ENCODE data around the gene FER.
"Not testable (repeated sequence)": the region's sequence is repeated elsewhere in the genome, so short reads cannot be mapped to it uniquely, and the experiment has no call there.

The FER gene

DNA sequence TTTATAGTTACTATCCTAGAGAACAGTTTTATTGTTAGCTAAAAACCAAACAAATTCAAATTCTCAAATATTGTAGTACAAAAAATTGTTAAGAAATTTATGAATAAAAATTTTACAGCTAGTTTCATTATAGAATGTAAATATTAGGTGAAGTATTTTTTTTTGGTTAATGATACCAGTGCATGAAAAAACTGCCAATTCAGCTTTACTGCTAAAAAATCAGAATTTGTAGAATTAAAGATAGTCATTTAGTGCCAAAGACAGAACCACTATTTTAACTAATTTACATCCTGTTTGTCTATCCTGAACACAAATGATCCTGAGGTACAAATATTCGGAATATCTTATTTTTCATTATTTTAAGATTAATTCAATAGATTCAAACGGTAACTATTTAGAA lies 202.6 kb downstream of the FER start:
- Mint-ChIP-seq H3K4me1 (no peaks in the 10 kb centered on the region), H3K36me3 (peaks cover 3 to 12% of the 10 kb centered on the region in 2 donors), H3K9me3 (no peaks in the 10 kb centered on the region), H3K27me3 (no peaks in the 10 kb centered on the region), H3K4me3 (no peak overlapping the region), H3K27ac (no peak overlapping the region)
- no peak for DNase-seq
- ATAC-seq (replicated peaks), result no peak

DNA sequence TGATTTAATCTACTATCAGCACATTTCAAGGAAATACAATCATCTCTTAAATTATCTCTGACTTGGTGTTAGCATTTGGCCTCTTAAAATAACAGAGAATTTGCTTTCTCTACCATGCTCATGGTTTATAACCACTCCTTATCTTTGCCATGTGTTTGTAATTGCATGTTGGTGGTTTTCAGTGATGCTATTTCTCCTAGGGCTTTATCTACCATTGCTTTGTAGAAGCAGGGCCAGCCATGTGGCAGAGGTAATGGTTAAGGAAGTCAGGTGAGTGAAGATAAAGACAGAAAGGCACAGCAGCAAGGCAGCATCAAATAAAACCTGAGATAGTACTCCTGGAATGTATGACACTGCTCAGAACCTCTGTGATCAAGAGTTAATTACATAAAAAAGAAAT lies 206.2 kb downstream of the FER start:
- ATAC-seq (replicated peaks), result no peak
- Mint-ChIP-seq H3K27me3 (no peaks in the 10 kb centered on the region), H3K4me1 (no peaks in the 10 kb centered on the region), H3K9me3 (no peaks in the 10 kb centered on the region), H3K36me3 (peaks cover 0 to 4% of the 10 kb centered on the region in 2 donors), H3K4me3 (no peak overlapping the region), H3K27ac (no peak overlapping the region)
- DNase-seq, result no peak

DNA sequence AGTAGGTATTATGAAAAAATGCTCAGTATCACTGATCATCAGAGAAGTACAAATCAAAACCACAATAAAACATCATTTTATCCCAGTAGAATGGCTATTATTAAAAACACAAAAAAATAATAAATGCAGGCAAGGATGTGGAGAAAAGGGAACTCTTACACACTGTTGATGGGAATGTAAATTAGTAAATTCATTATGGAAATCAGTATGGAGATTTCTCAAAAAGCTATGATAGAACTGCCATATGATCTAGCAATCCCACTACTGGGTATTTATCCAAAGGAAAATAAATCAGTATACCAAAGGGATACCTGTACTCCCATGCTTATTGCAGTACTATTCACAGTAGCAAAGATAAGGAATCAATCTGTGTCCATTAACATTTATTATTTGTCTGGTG lies 209.6 kb downstream of the FER start:
- ATAC-seq (replicated peaks), result no peak
- no peaks in the 10 kb centered on the region for H3K4me1 Mint-ChIP-seq

DNA sequence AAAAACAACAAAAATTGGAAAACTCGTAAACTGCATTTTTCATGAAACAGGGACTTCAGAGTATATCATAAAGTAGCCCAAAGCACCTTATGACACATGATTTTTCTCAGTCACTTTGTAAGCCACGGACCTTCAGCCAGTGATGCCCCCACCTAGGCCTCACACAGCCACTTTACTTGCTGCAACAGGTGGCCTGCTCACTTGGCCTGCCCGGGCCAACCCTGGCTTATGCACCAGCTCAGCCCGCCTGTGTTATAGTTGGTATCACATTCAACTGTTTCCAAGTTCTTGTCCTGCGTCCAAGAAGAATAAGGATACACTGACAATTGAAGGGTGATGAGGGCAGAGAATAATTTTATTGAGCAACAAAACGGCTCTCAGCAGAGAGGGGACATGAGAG lies 219.2 kb downstream of the FER start:
- ATAC-seq (replicated peaks), result no peak
- Mint-ChIP-seq H3K27ac (no peak overlapping the region), H3K4me3 (no peak overlapping the region), H3K4me1 (no peaks in the 10 kb centered on the region), H3K9me3 (peaks cover 2 to 7% of the 10 kb centered on the region in 2 donors), H3K27me3 (no peaks in the 10 kb centered on the region), H3K36me3 (peaks cover 8 to 15% of the 10 kb centered on the region in 2 donors)
- no peak for DNase-seq

More for the DNA sequence above, 209.6 kb downstream of the FER start:
- Mint-ChIP-seq H3K9me3 (no peaks in the 10 kb centered on the region), H3K27ac (no peak overlapping the region), H3K27me3 (no peaks in the 10 kb centered on the region), H3K36me3 (peaks cover 0 to 3% of the 10 kb centered on the region in 2 donors), H3K4me3 (no peak overlapping the region)
- no peak for DNase-seq

DNA sequence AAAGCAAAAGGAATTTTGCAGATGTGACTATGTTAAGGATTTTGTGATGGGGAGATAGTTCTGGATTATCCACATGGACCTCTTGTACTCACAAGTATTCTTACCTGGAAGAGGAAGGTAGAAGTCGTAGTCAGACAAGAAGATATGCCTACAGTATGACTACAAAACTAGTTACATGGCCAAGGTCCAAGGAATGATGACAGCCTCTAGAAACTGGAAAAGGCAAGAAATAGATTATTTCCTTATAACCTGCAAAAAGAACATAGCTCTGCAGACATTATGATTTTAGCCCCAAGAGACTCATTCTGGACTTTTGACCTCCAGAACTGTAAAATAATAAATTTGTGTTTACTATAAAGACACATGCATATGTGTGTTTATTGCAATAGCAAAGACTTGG lies 226.9 kb downstream of the FER start:
- H3K36me3 Mint-ChIP-seq, result peaks cover 2 to 23% of the 10 kb centered on the region in 2 donors
- H3K27ac Mint-ChIP-seq, result no peak overlapping the region
- H3K4me3 Mint-ChIP-seq, result no peak overlapping the region
- no peak for DNase-seq
- H3K27me3 Mint-ChIP-seq, result no peaks in the 10 kb centered on the region
- no peaks in the 10 kb centered on the region for H3K9me3 Mint-ChIP-seq
- no peak for ATAC-seq (replicated peaks)
- H3K4me1 Mint-ChIP-seq, result no peaks in the 10 kb centered on the region

DNA sequence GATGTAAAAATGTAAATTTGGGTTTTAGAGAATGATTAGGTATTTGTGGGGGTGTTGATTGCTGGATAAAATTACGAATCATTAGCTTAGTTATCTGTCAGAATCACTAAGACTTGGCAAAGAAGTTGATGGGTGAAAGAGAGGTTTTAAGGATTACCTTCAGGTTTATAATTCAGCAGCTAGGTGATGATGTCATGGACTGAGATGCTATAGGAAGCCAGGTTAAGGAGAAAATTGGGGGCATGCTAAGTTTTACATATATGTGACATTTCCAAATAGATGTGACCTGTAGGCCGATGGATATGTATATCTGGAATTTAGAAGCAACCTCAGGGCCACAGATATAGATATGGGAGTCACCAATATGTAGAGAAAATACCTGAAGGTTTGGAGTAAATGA lies 228.0 kb downstream of the FER start:
- no peaks in the 10 kb centered on the region for H3K9me3 Mint-ChIP-seq
- ATAC-seq (replicated peaks) (no peak), DNase-seq (no peak)
- peaks cover 2 to 23% of the 10 kb centered on the region in 2 donors for H3K36me3 Mint-ChIP-seq
- H3K4me3 Mint-ChIP-seq, result no peak overlapping the region
- no peaks in the 10 kb centered on the region for H3K4me1 Mint-ChIP-seq
- H3K27me3 Mint-ChIP-seq, result no peaks in the 10 kb centered on the region
- no peak overlapping the region for H3K27ac Mint-ChIP-seq

DNA sequence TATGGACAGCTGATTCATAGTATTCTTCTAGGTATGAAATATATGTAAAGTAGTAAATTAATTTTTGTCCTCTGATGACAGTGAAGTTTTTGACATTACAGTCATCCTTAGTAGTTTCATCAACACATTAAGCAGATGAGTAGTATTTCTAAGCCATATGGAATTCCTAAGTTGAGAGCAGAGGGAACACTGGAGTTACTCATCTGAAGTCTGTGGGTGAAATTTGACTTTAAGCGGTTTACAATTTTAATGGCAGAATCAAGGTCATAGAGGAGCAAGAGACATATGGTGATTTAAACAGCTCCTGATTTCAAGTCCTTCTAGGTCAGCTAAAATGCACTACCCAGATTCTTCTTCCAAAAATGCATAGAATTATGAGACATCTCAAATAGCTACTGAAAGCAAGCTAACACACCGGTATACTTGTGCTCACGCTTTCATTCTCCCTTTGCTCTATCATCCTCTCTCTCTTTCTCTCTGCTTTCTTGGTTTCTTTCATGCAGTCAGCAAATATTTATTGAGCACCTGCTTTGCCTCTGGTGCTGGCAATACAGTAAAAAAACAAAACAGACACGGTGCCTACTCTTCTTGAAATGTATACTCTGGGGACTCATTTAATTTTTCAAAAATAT lies 235.9 kb downstream of the FER start:
- DNase-seq, result no peak
- H3K4me1 Mint-ChIP-seq, result no peaks in the 10 kb centered on the region
- H3K4me3 Mint-ChIP-seq, result no peak overlapping the region
- ATAC-seq (replicated peaks), result no peak
- peaks cover 22 to 24% of the 10 kb centered on the region in 2 donors for H3K36me3 Mint-ChIP-seq
- H3K27me3 Mint-ChIP-seq, result no peaks in the 10 kb centered on the region
- H3K9me3 Mint-ChIP-seq, result peaks cover 4 to 8% of the 10 kb centered on the region in 2 donors
- no peak overlapping the region for H3K27ac Mint-ChIP-seq

DNA sequence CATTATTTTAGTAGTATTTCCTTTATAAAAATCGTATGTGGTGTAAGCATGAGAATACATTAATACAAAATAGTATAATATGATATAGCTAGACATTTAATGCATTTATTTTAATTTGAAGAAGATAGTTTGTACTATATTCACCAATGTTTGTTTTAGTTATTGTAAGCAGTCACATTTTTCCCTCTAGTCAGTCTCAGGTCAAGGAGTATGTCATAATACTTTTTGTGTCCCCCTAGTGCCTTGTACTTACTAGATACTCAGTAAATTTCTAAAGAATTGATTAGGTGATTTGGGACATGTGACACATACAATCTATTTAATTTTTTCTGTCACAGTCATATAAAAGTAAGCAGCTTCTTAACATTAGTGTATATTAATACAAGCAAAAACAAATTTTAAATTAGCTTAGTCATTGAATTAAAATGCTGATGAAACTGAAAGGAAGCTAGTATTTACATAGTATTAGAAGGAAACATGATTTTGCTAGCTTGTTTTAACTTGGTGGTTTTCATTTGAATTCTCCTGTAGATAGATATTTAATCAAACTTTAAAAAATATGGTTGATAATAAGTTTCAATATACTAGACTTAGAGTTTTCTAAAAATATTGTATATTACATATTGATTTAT lies 242.2 kb downstream of the FER start:
- Mint-ChIP-seq H3K27ac (no peak overlapping the region), H3K27me3 (no peaks in the 10 kb centered on the region), H3K9me3 (peaks cover 11 to 22% of the 10 kb centered on the region in 2 donors), H3K4me1 (no peaks in the 10 kb centered on the region), H3K36me3 (peaks cover 43 to 46% of the 10 kb centered on the region in 2 donors), H3K4me3 (no peak overlapping the region)
- DNase-seq (no peak), ATAC-seq (replicated peaks) (no peak)

DNA sequence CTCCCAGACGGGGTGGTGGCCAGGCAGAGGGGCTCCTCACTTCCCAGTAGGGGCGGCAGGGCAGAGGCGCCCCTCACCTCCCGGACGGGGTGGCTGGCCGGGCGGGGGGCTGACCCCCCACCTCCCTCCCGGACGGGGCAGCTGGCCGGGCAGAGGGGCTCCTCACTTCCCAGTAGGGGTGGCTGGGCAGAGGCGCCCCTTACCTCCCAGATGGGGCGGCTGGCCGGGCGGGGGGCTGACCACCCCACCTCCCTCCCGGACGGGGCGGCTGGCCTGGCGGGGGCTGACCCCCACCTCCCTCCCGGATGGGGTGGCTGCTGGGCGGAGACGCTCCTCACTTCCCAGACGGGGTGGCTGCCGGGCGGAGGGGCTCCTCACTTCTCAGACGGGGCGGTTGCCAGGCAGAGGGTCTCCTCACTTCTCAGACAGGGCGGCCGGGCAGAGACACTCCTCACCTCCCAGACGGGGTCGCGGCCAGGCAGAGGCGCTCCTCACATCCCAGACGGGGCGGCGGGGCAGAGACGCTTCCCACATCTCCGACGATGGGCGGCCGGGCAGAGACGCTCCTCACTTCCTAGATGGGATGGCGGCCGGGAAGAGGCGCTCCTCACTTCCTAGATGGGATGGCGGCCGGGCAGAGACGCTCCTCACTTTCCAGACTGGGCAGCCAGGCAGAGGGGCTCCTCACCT lies 244.8 kb downstream of the FER start:
- ATAC-seq (replicated peaks); DNase-seq; H3K27me3 Mint-ChIP-seq; H3K4me1 Mint-ChIP-seq; H3K27ac Mint-ChIP-seq; H3K4me3 Mint-ChIP-seq: not testable (repeated sequence)
- peaks cover 42 to 54% of the 10 kb centered on the region in 2 donors for H3K36me3 Mint-ChIP-seq
- H3K9me3 Mint-ChIP-seq, result peaks cover 15 to 19% of the 10 kb centered on the region in 2 donors

DNA sequence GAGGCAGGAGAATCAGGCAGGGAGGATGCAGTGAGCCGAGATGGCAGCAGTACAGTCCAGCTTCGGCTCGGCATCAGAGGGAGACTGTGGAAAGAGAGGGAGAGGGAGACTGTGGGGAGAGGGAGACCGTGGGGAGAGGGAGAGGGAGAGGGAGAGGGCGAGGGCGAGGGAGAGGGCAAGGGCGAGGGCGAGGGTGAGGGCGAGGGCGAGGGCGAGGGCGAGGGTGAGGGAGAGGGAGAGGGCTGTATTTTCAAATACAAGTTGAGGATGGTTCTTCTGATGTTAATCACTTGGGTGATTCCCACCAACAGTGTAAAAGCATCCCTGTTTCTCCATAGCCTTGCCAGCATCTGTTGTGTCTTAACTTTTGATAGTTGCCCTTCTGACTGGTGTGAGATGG lies 245.7 kb downstream of the FER start:
- H3K27me3 Mint-ChIP-seq; ATAC-seq (replicated peaks); H3K4me1 Mint-ChIP-seq; DNase-seq; H3K27ac Mint-ChIP-seq; H3K4me3 Mint-ChIP-seq: not testable (repeated sequence)
- Mint-ChIP-seq H3K36me3 (peaks cover 35 to 48% of the 10 kb centered on the region in 2 donors), H3K9me3 (peaks cover 11 to 18% of the 10 kb centered on the region in 2 donors)

DNA sequence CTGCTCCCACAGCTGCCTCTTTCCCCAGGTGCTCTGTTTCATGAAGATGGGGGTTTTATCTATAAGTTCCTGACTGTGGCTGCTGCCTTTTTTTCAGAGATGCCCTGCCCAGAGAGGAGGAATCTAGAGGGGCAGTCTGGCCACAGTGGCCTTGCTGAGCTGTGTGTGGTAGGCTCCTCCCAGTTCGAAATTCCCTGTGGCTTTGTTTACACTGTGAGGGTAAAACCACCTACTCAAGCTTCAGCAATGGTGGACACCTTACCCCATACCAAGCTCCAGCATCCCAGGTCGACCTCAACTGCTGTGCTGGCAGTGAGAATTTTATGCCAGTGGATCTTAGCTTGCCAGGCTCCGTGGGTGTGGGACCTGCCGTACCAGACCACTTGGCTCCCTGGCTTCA lies 250.0 kb downstream of the FER start:
- no peak for DNase-seq
- Mint-ChIP-seq H3K27me3 (no peaks in the 10 kb centered on the region), H3K4me3 (no peak overlapping the region), H3K27ac (no peak overlapping the region), H3K9me3 (peaks cover 11 to 18% of the 10 kb centered on the region in 2 donors), H3K4me1 (no peaks in the 10 kb centered on the region), H3K36me3 (peaks cover 35 to 49% of the 10 kb centered on the region in 2 donors)
- no peak for ATAC-seq (replicated peaks)

DNA sequence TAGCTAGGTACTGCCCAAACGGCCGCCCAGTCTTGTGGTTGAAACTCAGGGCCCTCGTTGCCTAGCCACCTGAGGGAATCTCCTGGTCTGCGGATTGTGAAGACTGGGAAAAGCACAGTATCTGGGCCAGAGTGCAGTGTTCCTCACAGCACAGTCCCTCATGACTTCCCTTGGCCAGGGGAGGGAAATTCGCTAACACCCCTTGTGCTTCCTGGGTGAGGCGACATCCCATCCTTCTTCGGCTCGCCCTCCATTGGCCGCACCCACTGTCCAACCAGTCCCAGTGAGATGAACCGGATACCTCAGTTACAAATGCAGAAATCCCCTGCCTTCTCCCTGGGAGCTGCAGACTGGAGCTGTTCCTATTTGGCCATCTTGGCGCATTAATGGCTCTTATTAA lies 250.5 kb downstream of the FER start:
- no peak overlapping the region for H3K27ac Mint-ChIP-seq

DNA sequence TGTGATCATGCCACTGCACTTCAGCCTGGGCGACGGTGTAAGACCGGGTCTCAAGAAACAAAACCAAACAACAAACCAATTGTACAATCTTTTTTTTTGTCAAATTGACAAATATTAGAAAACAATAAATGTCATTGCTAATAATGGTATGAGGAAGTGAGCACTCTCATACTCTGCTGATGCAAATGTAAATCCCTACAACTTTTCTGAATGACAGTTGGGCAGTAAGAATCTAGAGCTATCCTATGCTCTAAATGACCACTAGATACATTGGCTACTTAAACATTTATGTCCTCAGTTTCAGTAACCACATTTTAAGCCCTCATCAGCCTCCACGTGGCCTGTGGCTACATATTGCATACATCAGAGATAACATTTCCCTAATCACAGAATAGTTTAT lies 256.2 kb downstream of the FER start:
- Mint-ChIP-seq H3K4me1 (no peaks in the 10 kb centered on the region), H3K27ac (no peak overlapping the region), H3K4me3 (no peak overlapping the region), H3K27me3 (no peaks in the 10 kb centered on the region), H3K36me3 (peaks cover 2 to 4% of the 10 kb centered on the region in 2 donors), H3K9me3 (no peaks in the 10 kb centered on the region)
- DNase-seq, result no peak
- peak; percentile 66 to 85 for ATAC-seq (replicated peaks)

More for the DNA sequence above, 250.5 kb downstream of the FER start:
- Mint-ChIP-seq H3K4me3 (no peak overlapping the region), H3K36me3 (peaks cover 30 to 46% of the 10 kb centered on the region in 2 donors), H3K9me3 (peaks cover 11 to 16% of the 10 kb centered on the region in 2 donors), H3K4me1 (no peaks in the 10 kb centered on the region), H3K27me3 (no peaks in the 10 kb centered on the region)
- ATAC-seq (replicated peaks), result no peak
- DNase-seq, result no peak

DNA sequence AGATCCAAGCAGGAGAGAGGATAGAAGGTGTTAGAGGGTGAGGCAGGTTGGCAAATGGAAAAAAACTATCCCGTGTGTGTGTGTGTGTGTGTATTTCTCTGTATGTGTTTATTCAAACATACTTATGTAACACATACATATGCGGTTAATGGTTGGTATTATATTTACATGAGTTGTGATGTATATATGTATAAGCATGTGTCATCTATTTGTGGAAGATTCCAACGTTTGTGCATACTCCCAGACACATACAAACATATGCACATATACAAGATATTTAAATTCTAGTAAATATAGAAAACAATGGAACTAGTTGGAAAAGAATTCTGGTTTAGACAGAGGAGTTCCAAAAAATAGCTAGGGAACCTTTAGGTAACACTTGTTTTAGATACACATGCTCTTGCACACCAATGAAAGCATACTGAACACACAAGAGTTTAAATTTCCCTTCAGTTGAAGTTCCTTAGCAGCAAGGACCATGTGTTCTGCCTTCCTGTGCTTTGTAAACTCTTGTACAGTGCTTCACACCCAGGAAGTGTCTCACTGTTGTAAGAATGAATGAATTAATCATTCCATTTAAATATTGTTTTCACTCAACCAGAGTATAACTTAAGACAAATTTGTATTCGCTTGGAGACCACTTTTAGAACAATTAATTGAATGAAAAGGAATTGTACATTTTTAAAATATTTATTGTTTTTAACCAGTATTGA lies 257.8 kb downstream of the FER start:
- H3K27ac Mint-ChIP-seq, result no peak overlapping the region
- H3K27me3 Mint-ChIP-seq, result no peaks in the 10 kb centered on the region
- no peaks in the 10 kb centered on the region for H3K4me1 Mint-ChIP-seq
- no peak overlapping the region for H3K4me3 Mint-ChIP-seq
- peaks cover 4 to 8% of the 10 kb centered on the region in 2 donors for H3K36me3 Mint-ChIP-seq
- no peak for DNase-seq
- H3K9me3 Mint-ChIP-seq, result no peaks in the 10 kb centered on the region
- no peak for ATAC-seq (replicated peaks)
